ENCODE data around the gene TUFM. TPM values are rescaled to one million over a fixed set of nuclear protein-coding genes. Genes with fewer than 3 reads are reported as not detected.
"Not testable (repeated sequence)": the region's sequence is repeated elsewhere in the genome, so short reads cannot be mapped to it uniquely, and the experiment has no call there.

Gene TUFM
- polyA plus RNA-seq, 1 donor from 2014 or later = 144 TPM

DNA sequence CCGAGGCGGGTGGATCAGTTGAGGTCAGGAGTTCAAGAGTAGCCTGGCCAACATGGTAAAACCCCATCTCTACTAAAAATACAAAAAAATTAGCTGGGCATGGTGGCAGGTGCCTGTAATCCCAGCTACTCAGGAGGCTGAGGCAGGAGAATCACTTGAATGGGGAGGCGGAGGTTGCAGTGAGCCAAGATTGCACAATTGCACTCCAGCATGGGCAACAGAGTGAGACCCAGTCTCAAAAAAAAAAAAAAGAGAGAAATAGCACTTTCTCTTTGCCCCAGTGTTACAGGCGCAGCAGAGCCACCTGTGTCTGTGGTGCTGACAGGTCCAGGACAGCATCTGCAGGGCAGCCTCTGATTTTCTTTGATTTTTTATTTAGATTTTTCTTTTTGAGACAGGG, 35.4 kb upstream of the TUFM start:
- not testable (repeated sequence) for H3F3A ChIP-seq (ENCODE audit: insufficient read depth, low read length, poor library complexity, severe bottlenecking); H3K9me2 ChIP-seq (ENCODE audit: insufficient read depth, low read length); H3K36me3 ChIP-seq (ENCODE audit: insufficient read depth, low read length); H3K4me3 ChIP-seq (ENCODE audit: low read length); H2AFZ ChIP-seq (ENCODE audit: low read depth, low read length); H4K20me1 ChIP-seq (ENCODE audit: insufficient read depth); H3K9ac ChIP-seq (ENCODE audit: low read length); H3K4me2 ChIP-seq (ENCODE audit: low read length); H3K79me2 ChIP-seq (replicated peaks; ENCODE audit: insufficient read depth, low read length); H3K9me3 ChIP-seq (ENCODE audit: low read length); H3K27ac ChIP-seq (ENCODE audit: low read length); H3K27me3 ChIP-seq (ENCODE audit: insufficient read depth, low read depth, low read length)

DNA sequence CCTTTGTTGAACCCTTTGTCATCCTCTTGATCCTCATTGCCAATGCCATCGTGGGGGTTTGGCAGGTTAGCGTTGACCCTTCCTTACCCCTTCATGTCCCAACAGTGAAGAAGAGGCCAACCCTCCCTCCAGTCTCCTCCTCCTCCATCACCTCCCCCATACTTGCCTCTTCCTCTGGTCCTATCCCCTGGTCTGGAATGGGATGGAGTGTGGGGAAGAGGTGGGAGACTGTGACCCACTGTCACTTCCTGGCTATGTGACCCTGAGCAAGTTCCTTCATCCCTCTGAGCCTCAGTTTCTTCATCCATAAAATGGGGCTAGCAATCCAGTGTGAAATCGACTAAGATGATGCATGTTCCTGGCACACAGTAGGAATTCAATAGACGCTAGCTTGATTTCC, 34.8 kb upstream of the TUFM start:
- Histone ChIP-seq H3K9me2 (ENCODE audit: insufficient read depth, low read length) (no peaks in the 10 kb centered on the region), H3K4me3 (ENCODE audit: low read length) (no peak overlapping the region), H3K9me3 (ENCODE audit: low read length) (no peaks in the 10 kb centered on the region), H3K9ac (ENCODE audit: low read length) (no peak overlapping the region), H3K4me2 (ENCODE audit: low read length) (no peak overlapping the region), H3K27me3 (ENCODE audit: insufficient read depth, low read depth, low read length) (no peaks in the 10 kb centered on the region), H4K20me1 (ENCODE audit: insufficient read depth) (no peaks in the 10 kb centered on the region), H3K27ac (ENCODE audit: low read length) (no peak overlapping the region), H3K79me2 (replicated peaks; ENCODE audit: insufficient read depth, low read length) (no peaks in the 10 kb centered on the region), H2AFZ (ENCODE audit: low read depth, low read length) (no peak overlapping the region), H3K36me3 (ENCODE audit: insufficient read depth, low read length) (no peaks in the 10 kb centered on the region), H3F3A (ENCODE audit: insufficient read depth, low read length, poor library complexity, severe bottlenecking) (no peaks in the 10 kb centered on the region)
- TF ChIP-seq RAD21 (conservative IDR thresholded peaks at IDR 0.05) = no peak
- no peak for TF ChIP-seq EZH2 (IDR thresholded peaks at IDR 0.05; ENCODE audit: borderline replicate concordance, insufficient read depth, low read length, poor library complexity, severe bottlenecking)
- no peak for TF ChIP-seq TAF1 (IDR thresholded peaks at IDR 0.05; ENCODE audit: low read depth)
- TF ChIP-seq, protein P1, sequence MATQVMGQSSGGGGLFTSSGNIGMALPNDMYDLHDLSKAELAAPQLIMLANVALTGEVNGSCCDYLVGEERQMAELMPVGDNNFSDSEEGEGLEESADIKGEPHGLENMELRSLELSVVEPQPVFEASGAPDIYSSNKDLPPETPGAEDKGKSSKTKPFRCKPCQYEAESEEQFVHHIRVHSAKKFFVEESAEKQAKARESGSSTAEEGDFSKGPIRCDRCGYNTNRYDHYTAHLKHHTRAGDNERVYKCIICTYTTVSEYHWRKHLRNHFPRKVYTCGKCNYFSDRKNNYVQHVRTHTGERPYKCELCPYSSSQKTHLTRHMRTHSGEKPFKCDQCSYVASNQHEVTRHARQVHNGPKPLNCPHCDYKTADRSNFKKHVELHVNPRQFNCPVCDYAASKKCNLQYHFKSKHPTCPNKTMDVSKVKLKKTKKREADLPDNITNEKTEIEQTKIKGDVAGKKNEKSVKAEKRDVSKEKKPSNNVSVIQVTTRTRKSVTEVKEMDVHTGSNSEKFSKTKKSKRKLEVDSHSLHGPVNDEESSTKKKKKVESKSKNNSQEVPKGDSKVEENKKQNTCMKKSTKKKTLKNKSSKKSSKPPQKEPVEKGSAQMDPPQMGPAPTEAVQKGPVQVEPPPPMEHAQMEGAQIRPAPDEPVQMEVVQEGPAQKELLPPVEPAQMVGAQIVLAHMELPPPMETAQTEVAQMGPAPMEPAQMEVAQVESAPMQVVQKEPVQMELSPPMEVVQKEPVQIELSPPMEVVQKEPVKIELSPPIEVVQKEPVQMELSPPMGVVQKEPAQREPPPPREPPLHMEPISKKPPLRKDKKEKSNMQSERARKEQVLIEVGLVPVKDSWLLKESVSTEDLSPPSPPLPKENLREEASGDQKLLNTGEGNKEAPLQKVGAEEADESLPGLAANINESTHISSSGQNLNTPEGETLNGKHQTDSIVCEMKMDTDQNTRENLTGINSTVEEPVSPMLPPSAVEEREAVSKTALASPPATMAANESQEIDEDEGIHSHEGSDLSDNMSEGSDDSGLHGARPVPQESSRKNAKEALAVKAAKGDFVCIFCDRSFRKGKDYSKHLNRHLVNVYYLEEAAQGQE (IDR thresholded peaks at IDR 0.05; ENCODE audit: borderline replicate concordance) = no peak
- TF ChIP-seq EP300 (conservative IDR thresholded peaks at IDR 0.05; ENCODE audit: poor library complexity, severe bottlenecking) = no peak
- no peak for TF ChIP-seq MXI1 (conservative IDR thresholded peaks at IDR 0.05; ENCODE audit: poor library complexity, severe bottlenecking)
- TF ChIP-seq, protein P2, sequence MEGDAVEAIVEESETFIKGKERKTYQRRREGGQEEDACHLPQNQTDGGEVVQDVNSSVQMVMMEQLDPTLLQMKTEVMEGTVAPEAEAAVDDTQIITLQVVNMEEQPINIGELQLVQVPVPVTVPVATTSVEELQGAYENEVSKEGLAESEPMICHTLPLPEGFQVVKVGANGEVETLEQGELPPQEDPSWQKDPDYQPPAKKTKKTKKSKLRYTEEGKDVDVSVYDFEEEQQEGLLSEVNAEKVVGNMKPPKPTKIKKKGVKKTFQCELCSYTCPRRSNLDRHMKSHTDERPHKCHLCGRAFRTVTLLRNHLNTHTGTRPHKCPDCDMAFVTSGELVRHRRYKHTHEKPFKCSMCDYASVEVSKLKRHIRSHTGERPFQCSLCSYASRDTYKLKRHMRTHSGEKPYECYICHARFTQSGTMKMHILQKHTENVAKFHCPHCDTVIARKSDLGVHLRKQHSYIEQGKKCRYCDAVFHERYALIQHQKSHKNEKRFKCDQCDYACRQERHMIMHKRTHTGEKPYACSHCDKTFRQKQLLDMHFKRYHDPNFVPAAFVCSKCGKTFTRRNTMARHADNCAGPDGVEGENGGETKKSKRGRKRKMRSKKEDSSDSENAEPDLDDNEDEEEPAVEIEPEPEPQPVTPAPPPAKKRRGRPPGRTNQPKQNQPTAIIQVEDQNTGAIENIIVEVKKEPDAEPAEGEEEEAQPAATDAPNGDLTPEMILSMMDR (IDR thresholded peaks at IDR 0.05; ENCODE audit: poor library complexity, severe bottlenecking) = no peak
- TF ChIP-seq POLR2AphosphoS5 (IDR thresholded peaks at IDR 0.05) = no peak
- TF ChIP-seq SMC3 (conservative IDR thresholded peaks at IDR 0.05; ENCODE audit: poor library complexity) = no peak

DNA sequence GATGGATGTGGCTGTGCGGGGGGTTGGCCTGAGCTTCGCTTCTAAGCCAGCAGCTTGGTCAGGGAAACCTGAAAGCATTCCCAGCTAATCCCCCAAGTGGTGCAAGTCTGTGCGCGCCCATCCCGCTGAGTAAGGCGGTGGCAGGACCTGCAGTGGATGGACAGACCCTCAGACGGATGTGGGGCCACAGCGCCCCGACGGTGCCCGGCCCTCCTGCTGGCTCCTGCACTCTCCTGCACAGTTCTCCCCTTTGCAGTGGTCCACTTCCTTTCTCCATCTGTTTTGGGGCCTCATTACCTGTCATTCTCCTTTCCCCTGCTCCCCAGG, 34.4 kb upstream of the TUFM start:
- Histone ChIP-seq H2AFZ (ENCODE audit: low read depth, low read length) (no peak overlapping the region), H3K27me3 (ENCODE audit: insufficient read depth, low read depth, low read length) (no peaks in the 10 kb centered on the region), H3F3A (ENCODE audit: insufficient read depth, low read length, poor library complexity, severe bottlenecking) (no peaks in the 10 kb centered on the region), H3K27ac (ENCODE audit: low read length) (no peak overlapping the region), H3K36me3 (ENCODE audit: insufficient read depth, low read length) (no peaks in the 10 kb centered on the region), H4K20me1 (ENCODE audit: insufficient read depth) (no peaks in the 10 kb centered on the region), H3K79me2 (replicated peaks; ENCODE audit: insufficient read depth, low read length) (no peaks in the 10 kb centered on the region), H3K9me2 (ENCODE audit: insufficient read depth, low read length) (no peaks in the 10 kb centered on the region), H3K4me2 (ENCODE audit: low read length) (peak overlapping the region; percentile 92), H3K4me3 (ENCODE audit: low read length) (peak overlapping the region; percentile 83), H3K9me3 (ENCODE audit: low read length) (no peaks in the 10 kb centered on the region), H3K9ac (ENCODE audit: low read length) (no peak overlapping the region)
- TF ChIP-seq SMC3 (conservative IDR thresholded peaks at IDR 0.05; ENCODE audit: poor library complexity) (no peak), POLR2AphosphoS5 (IDR thresholded peaks at IDR 0.05) (no peak), MXI1 (conservative IDR thresholded peaks at IDR 0.05; ENCODE audit: poor library complexity, severe bottlenecking) (no peak), EZH2 (IDR thresholded peaks at IDR 0.05; ENCODE audit: borderline replicate concordance, insufficient read depth, low read length, poor library complexity, severe bottlenecking) (no peak), RAD21 (conservative IDR thresholded peaks at IDR 0.05) (no peak), TAF1 (IDR thresholded peaks at IDR 0.05; ENCODE audit: low read depth) (no peak), EP300 (conservative IDR thresholded peaks at IDR 0.05; ENCODE audit: poor library complexity, severe bottlenecking) (no peak)
- TF ChIP-seq, protein P2 (IDR thresholded peaks at IDR 0.05; ENCODE audit: poor library complexity, severe bottlenecking) = no peak
- TF ChIP-seq, protein P1 (IDR thresholded peaks at IDR 0.05; ENCODE audit: borderline replicate concordance) = no peak
